GM12874 (cell line): ENCODE data around the gene ATP1A3.

Experiments
- CTCF ChIP-seq: IDR thresholded peaks from 2 replicates; pipeline ENCODE4 v1.5.1; 2011; ENCODE audit warnings: low read depth, mild to moderate bottlenecking, control low read depth, low read length, moderate library complexity; ENCODE audit not compliant: insufficient read depth

ATP1A3 gene

GRCh38 chr19:41926028-41926762, 67.8 kb downstream of the ATP1A3 start:
- no peak for TF ChIP-seq CTCF

- TF ChIP-seq CTCF: no peak
Measured at GRCh38 chr19:41925208-41926003, 68.6 kb downstream of the ATP1A3 start.

GRCh38 chr19:41924151-41925145, 69.6 kb downstream of the ATP1A3 start:
- TF ChIP-seq CTCF: no peak

- no peak for TF ChIP-seq CTCF
Measured at GRCh38 chr19:41923045-41923788, 70.8 kb downstream of the ATP1A3 start.

GRCh38 chr19:41922585-41922984, 71.4 kb downstream of the ATP1A3 start:
- TF ChIP-seq CTCF: no peak

GRCh38 chr19:41921577-41922576, 72.2 kb downstream of the ATP1A3 start:
- no peak for TF ChIP-seq CTCF
